ENCODE data around the gene MMP8. TPM values are rescaled to one million over a fixed set of nuclear protein-coding genes. Genes with fewer than 3 reads are reported as not detected.

Gene MMP8
- total and polyA plus RNA-seq, 9 of the 15 experiments (the other 6 are each of a cell fraction or from before 2014, with no cell fraction given) = not detected

DNA sequence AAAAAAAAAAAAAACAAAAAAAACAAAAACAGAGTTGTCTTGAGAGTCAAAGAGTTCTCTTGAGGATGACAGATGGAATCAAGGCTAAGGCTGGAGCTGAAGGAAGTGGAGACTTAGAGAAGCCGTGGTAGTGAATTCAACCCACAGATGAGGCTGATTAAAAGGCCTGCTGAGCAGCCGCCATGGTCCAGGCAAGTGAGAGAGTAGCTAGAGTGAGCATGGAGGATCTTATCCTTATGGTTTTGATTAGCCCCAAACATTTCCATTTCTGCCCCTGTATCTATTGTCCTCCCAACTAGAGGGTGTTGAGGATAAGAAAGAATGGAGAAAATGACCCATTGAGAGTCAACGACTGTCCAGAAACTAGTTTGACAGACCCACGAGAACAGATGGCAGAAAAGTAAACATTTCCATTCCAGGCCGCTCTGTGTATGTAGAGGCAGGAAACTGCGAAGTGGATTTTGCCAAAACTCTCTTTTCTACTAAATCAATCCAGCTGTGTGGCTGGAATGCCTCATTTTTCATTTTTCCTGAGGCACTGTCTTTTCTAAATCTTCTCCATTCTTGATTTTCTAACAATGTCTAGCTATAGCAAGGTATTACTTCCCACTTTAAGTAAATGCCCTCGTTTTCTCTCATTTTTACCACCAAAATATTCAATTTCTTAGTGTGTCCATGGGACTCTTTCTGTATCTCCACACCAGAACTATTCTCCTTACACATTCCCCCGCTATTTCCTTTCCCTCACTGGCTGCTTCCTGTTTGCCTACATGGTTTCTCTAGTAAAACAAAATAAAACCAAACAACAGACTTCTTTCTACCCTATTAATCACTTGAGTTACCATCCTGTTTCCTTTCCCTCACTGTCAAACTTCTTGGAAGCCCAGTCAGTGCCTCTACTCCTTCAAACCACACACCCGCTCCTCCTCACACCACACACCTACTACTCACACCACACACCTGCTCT, 5.4 kb upstream of the MMP8 start (continued):
- TF ChIP-seq, protein P1, sequence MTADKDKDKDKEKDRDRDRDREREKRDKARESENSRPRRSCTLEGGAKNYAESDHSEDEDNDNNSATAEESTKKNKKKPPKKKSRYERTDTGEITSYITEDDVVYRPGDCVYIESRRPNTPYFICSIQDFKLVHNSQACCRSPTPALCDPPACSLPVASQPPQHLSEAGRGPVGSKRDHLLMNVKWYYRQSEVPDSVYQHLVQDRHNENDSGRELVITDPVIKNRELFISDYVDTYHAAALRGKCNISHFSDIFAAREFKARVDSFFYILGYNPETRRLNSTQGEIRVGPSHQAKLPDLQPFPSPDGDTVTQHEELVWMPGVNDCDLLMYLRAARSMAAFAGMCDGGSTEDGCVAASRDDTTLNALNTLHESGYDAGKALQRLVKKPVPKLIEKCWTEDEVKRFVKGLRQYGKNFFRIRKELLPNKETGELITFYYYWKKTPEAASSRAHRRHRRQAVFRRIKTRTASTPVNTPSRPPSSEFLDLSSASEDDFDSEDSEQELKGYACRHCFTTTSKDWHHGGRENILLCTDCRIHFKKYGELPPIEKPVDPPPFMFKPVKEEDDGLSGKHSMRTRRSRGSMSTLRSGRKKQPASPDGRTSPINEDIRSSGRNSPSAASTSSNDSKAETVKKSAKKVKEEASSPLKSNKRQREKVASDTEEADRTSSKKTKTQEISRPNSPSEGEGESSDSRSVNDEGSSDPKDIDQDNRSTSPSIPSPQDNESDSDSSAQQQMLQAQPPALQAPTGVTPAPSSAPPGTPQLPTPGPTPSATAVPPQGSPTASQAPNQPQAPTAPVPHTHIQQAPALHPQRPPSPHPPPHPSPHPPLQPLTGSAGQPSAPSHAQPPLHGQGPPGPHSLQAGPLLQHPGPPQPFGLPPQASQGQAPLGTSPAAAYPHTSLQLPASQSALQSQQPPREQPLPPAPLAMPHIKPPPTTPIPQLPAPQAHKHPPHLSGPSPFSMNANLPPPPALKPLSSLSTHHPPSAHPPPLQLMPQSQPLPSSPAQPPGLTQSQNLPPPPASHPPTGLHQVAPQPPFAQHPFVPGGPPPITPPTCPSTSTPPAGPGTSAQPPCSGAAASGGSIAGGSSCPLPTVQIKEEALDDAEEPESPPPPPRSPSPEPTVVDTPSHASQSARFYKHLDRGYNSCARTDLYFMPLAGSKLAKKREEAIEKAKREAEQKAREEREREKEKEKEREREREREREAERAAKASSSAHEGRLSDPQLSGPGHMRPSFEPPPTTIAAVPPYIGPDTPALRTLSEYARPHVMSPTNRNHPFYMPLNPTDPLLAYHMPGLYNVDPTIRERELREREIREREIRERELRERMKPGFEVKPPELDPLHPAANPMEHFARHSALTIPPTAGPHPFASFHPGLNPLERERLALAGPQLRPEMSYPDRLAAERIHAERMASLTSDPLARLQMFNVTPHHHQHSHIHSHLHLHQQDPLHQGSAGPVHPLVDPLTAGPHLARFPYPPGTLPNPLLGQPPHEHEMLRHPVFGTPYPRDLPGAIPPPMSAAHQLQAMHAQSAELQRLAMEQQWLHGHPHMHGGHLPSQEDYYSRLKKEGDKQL (CRISPR knock-in tag; IDR thresholded peaks at IDR 0.05; ENCODE audit: borderline replicate concordance) = no peak
- TF ChIP-seq ZNF551 (CRISPR knock-in tag; IDR thresholded peaks at IDR 0.05) = no peak

DNA sequence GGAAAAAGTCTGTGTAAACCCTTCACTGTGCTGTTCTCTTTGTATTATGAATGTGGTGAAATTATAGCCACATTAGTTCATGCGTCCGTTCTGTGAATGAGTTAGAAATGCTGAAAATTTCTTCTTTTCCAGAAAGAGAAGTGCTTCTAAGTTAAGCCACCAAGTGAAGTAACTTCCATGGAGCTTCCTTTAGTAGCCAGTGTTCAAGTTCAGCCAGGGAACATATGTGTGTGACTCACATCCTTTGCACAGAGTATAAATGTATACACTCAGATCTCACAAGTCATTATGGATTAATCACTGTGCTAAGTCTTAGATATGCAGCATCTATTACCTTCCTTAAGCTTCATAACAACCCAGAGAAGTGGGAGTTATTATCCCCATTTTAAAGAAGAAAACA, 3.1 kb upstream of the MMP8 start:
- no peak overlapping the region for H3K4me2 ChIP-seq (ENCODE audit: insufficient read depth, low read length)
- DNase-seq (ENCODE audit: extremely low read depth in 1 of 4, low spot score in 3 of 4) = no peak
- no TSS peak for BruUV-seq (replicated peaks)
- FAIRE-seq = no peak
- intact Hi-C loops (cut with micrococcal nuclease) (no loop called here), in situ Hi-C loops (cut with MboI) (no loop called here)
- H4K20me1 ChIP-seq (replicated peaks; ENCODE audit: control insufficient read depth, insufficient read depth, low read length) = no peaks in the 10 kb centered on the region
- H3K79me2 ChIP-seq (ENCODE audit: control insufficient read depth, insufficient read depth, low read length) = no peaks in the 10 kb centered on the region
- H3K9me3 ChIP-seq (replicated peaks; ENCODE audit: control insufficient read depth, insufficient read depth, low read depth, low read length) = no peaks in the 10 kb centered on the region
- ChIA-PET CTCF (ENCODE audit: low intra/inter-chr PET ratio) (no interaction called here), POLR2A (no interaction called here)
- no peaks in the 10 kb centered on the region for H3K27me3 ChIP-seq (ENCODE audit: control insufficient read depth in 2 of 2, insufficient read depth in 2 of 2, low read length in 2 of 2)
- H3K36me3 ChIP-seq (ENCODE audit: control insufficient read depth, insufficient read depth, low read length) = no peaks in the 10 kb centered on the region
- no peak for ATAC-seq
- 0% methylated on average over 2 of the region's 2 CpGs for WGBS (ENCODE audit: insufficient coverage, low coverage, missing lambda C conversion rate)
- H2AFZ ChIP-seq (ENCODE audit: low read depth, low read length) = no peak overlapping the region
- no peak overlapping the region for H3K27ac ChIP-seq (ENCODE audit: extremely low read depth, low read depth, low read length)
- no peak overlapping the region for H3K4me3 ChIP-seq
- no peak overlapping the region for H3K9ac ChIP-seq (ENCODE audit: insufficient read depth in 1 of 2, low read depth in 2 of 2, low read length in 2 of 2)
- no peaks in the 10 kb centered on the region for H3K9me1 ChIP-seq (ENCODE audit: control insufficient read depth, insufficient read depth, low read length)
- no peaks in the 10 kb centered on the region for H3K4me1 ChIP-seq (replicated peaks in 1 of 2; ENCODE audit: control insufficient read depth in 2 of 2, insufficient read depth in 2 of 2, low read length in 2 of 2)
- no peak for TF ChIP-seq NCOA4 (IDR thresholded peaks at IDR 0.05; ENCODE audit: partially characterized antibody)
- no peak for TF ChIP-seq CHCHD3 (CRISPR knock-in tag; IDR thresholded peaks at IDR 0.05)
- TF ChIP-seq ZNF79 (CRISPR knock-in tag; IDR thresholded peaks at IDR 0.05; ENCODE audit: low read depth) = no peak
- TF ChIP-seq SRSF1 (IDR thresholded peaks at IDR 0.05; ENCODE audit: low read depth, low read length) = no peak
- TF ChIP-seq HMG20A (CRISPR knock-in tag; conservative IDR thresholded peaks at IDR 0.05) = no peak
- TF ChIP-seq, protein P2, sequence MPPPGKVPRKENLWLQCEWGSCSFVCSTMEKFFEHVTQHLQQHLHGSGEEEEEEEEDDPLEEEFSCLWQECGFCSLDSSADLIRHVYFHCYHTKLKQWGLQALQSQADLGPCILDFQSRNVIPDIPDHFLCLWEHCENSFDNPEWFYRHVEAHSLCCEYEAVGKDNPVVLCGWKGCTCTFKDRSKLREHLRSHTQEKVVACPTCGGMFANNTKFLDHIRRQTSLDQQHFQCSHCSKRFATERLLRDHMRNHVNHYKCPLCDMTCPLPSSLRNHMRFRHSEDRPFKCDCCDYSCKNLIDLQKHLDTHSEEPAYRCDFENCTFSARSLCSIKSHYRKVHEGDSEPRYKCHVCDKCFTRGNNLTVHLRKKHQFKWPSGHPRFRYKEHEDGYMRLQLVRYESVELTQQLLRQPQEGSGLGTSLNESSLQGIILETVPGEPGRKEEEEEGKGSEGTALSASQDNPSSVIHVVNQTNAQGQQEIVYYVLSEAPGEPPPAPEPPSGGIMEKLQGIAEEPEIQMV (tag; conservative IDR thresholded peaks at IDR 0.05; ENCODE audit: low read depth) = no peak
- no peak for TF ChIP-seq KAT2B (IDR thresholded peaks at IDR 0.05; ENCODE audit: low read depth, low read length)
- TF ChIP-seq, protein P3, sequence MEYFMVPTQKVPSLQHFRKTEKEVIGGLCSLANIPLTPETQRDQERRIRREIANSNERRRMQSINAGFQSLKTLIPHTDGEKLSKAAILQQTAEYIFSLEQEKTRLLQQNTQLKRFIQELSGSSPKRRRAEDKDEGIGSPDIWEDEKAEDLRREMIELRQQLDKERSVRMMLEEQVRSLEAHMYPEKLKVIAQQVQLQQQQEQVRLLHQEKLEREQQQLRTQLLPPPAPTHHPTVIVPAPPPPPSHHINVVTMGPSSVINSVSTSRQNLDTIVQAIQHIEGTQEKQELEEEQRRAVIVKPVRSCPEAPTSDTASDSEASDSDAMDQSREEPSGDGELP (CRISPR knock-in tag; IDR thresholded peaks at IDR 0.05; ENCODE audit: borderline replicate concordance) = no peak

Data from K562 (cell line).